SK-N-SH (cell line): ENCODE measurements around the gene HAT1. TPM values are rescaled to one million over a fixed set of nuclear protein-coding genes. Genes with fewer than 3 reads are reported as not detected.

Source experiments
- CTCF ChIA-PET: fragments of 300-600, 350-600 bp; formaldehyde crosslinking; extraction: SDS; loops from one replicate; lab custom pipeline; 2021; lab: Yijun Ruan, JAX
- POLR2A ChIA-PET: fragments of 350-600 bp; sonication (Branson Sonifier 250); formaldehyde crosslinking; extraction: SDS; loops from one replicate; lab custom pipeline; 2020; ENCODE audit warnings: antibody characterized with exemption, inconsistent platforms; lab: Yijun Ruan, JAX
- DNase-seq: peaks from one replicate; pipeline ENCODE4 v3.0.0; 2012
- H2AFZ ChIP-seq: fragments of 200-600 bp; sonication (generic); 2 replicates; pipeline ENCODE4 v1.8.1; 2016; ENCODE audit warnings: antibody characterized with exemption, mild to moderate bottlenecking, low read depth
- H3F3A ChIP-seq: fragments of 200-600 bp; sonication (generic); replicated peaks from 2 replicates; pipeline ENCODE3; 2016; ENCODE audit warnings: antibody characterized with exemption, mild to moderate bottlenecking; ENCODE audit not compliant: insufficient read depth
- H3K27ac ChIP-seq, 2 experiments: fragments of 200-500 bp in 1 of 2; fragments of 200-600 bp in 1 of 2; sonication (Bioruptor generic) in 1 of 2; sonication (generic), shearing (Covaris generic) in 1 of 2; 2 replicates each; pipeline versions ENCODE4 v1.5.1 to v1.6.1; 2014 to 2016; ENCODE audit warnings: low read depth in 2 of 2, inconsistent platforms in 1 of 2, low read length in 1 of 2, mild to moderate bottlenecking in 1 of 2, mixed read lengths in 1 of 2
- H3K27me3 ChIP-seq: fragments of 200-600 bp; sonication (generic), shearing (Covaris generic); 2 replicates; pipeline ENCODE4 v1.6.1; 2016; ENCODE audit warnings: mixed run types; ENCODE audit not compliant: insufficient read depth
- H3K36me3 ChIP-seq, 2 experiments: fragments of 200-500 bp in 1 of 2; fragments of 200-600 bp in 1 of 2; sonication (Bioruptor generic) in 1 of 2; sonication (generic) in 1 of 2; replicated peaks in 1 of 2; 2 replicates each; pipeline versions ENCODE3 to v1.5.1; 2014 to 2016; ENCODE audit warnings: low read length in 1 of 2, mild to moderate bottlenecking in 1 of 2; ENCODE audit not compliant: insufficient read depth in 2 of 2, control insufficient read depth in 1 of 2
- H3K4me1 ChIP-seq, 2 experiments: fragments of 200-500 bp in 1 of 2; fragments of 200-600 bp in 1 of 2; sonication (Bioruptor generic) in 1 of 2; sonication (generic), shearing (Covaris generic) in 1 of 2; 2 replicates each; pipeline versions ENCODE4 v1.5.1 to v1.6.1; 2014 to 2016; ENCODE audit warnings: low read depth in 1 of 2, low read length in 1 of 2, mixed run types in 1 of 2; ENCODE audit not compliant: insufficient read depth in 2 of 2, control insufficient read depth in 1 of 2
- H3K4me2 ChIP-seq: fragments of 200-600 bp; sonication (generic), shearing (Covaris generic); 2 replicates; pipeline ENCODE4 v1.6.1; 2017; ENCODE audit warnings: mixed run types
- H3K4me3 ChIP-seq, 2 experiments: fragments of 200-500 bp in 1 of 2; fragments of 200-600 bp in 1 of 2; sonication (Bioruptor generic) in 1 of 2; sonication (generic), shearing (Covaris generic) in 1 of 2; 2 replicates each; pipeline versions ENCODE4 v1.5.1 to v1.8.1; 2014 to 2016; ENCODE audit warnings: low read depth in 2 of 2, inconsistent platforms in 1 of 2, low read length in 1 of 2, mild to moderate bottlenecking in 1 of 2, mixed read lengths in 1 of 2, moderate library complexity in 1 of 2
- H3K79me2 ChIP-seq: fragments of 200-600 bp; sonication (generic); 2 replicates; pipeline ENCODE4 v1.8.1; 2017; ENCODE audit warnings: mild to moderate bottlenecking; ENCODE audit not compliant: insufficient read depth
- H3K9ac ChIP-seq: fragments of 200-600 bp; sonication (generic); 2 replicates; pipeline ENCODE4 v1.6.1; 2017; ENCODE audit warnings: mixed run types
- H3K9me2 ChIP-seq: fragments of 200-600 bp; sonication (generic); 2 replicates; pipeline ENCODE4 v1.6.1; 2017; ENCODE audit warnings: mixed run types
- H3K9me3 ChIP-seq: fragments of 200-600 bp; sonication (generic); 2 replicates; pipeline ENCODE4 v1.6.1; 2017; ENCODE audit warnings: mixed run types, mild to moderate bottlenecking, moderate library complexity
- H4K20me1 ChIP-seq: fragments of 200-600 bp; sonication (generic); 2 replicates; pipeline ENCODE4 v1.6.1; 2017; ENCODE audit warnings: mild to moderate bottlenecking, mixed run types; ENCODE audit not compliant: insufficient read depth
- CHD2 ChIP-seq: fragments of 150-350 bp; IDR thresholded peaks from 2 replicates; pipeline ENCODE4 v1.6.1; 2018; ENCODE audit warnings: low read length; ENCODE audit not compliant: partially characterized antibody
- ELF1 ChIP-seq: IDR thresholded peaks from 2 replicates; pipeline ENCODE4 v1.4.0; 2012
- EZH2phosphoT487 ChIP-seq: fragments of 200-600 bp; sonication (generic); IDR thresholded peaks from 2 replicates; pipeline ENCODE4 v1.6.1; 2017; ENCODE audit warnings: low read depth, mixed run types, mild to moderate bottlenecking, antibody characterized with exemption, moderate library complexity, borderline replicate concordance
- FOSL2 ChIP-seq: IDR thresholded peaks from 2 replicates; pipeline ENCODE4 v1.4.0; 2012; ENCODE audit warnings: low read depth, mild to moderate bottlenecking, moderate library complexity, borderline replicate concordance
- FOXM1 ChIP-seq: IDR thresholded peaks from 2 replicates; pipeline ENCODE4 v1.4.0; 2012; ENCODE audit warnings: low read depth, mild to moderate bottlenecking
- GATA2 ChIP-seq: sonication (generic); formaldehyde crosslinking; IDR thresholded peaks from 2 replicates; pipeline ENCODE4 v1.5.0; 2020; ENCODE audit warnings: mild to moderate bottlenecking, missing genetic modification reagents
- MXI1 ChIP-seq: IDR thresholded peaks from 2 replicates; pipeline ENCODE4 v1.6.1; 2012; ENCODE audit warnings: mild to moderate bottlenecking, low read depth, low read length, improper control_type of control experiment
- POLR2AphosphoS5 ChIP-seq: IDR thresholded peaks from 2 replicates; pipeline ENCODE4 v1.6.1; 2012; ENCODE audit warnings: low read depth, low read length
- RAD21 ChIP-seq: IDR thresholded peaks from 2 replicates; pipeline ENCODE4 v1.6.1; 2012; ENCODE audit warnings: mild to moderate bottlenecking, low read length
- RCOR1 ChIP-seq: fragments of 150-350 bp; IDR thresholded peaks from 2 replicates; pipeline ENCODE4 v1.6.1; 2017; ENCODE audit warnings: antibody characterized with exemption, low read length
- RXRA ChIP-seq: IDR thresholded peaks from 2 replicates; pipeline ENCODE4 v1.4.0; 2012; ENCODE audit warnings: low read depth, mild to moderate bottlenecking, borderline replicate concordance
- WGBS: methylation state at CpG from one replicate; pipeline ENCODE4 v1.1.6; 2017; ENCODE audit warnings: low lambda C conversion rate; 5-methylcytosine and 5-hydroxymethylcytosine counted together
- polyA plus RNA-seq, 3 experiments: library from polyadenylated mRNA; depleted of rRNA; stranded (reverse); fragments of >200 nt; gene quantifications; 2 replicates each; pipeline ENCODE4 v1.2.3, GENCODE V29; 2012
- TF ChIP-seq, protein P1 (sequence below): fragments of 150-350 bp; IDR thresholded peaks from 2 replicates; pipeline ENCODE4 v1.6.1; 2016; ENCODE audit warnings: mild to moderate bottlenecking, low read depth, low read length
- TF ChIP-seq, protein P2 (sequence below): IDR thresholded peaks from 2 replicates; pipeline ENCODE4 v1.4.0; 2012; ENCODE audit warnings: low read depth, borderline replicate concordance
- TF ChIP-seq, protein P3 (sequence below): IDR thresholded peaks from 2 replicates; pipeline ENCODE4 v1.4.0; 2012; ENCODE audit warnings: low read depth, borderline replicate concordance
- TF ChIP-seq, protein P4 (sequence below): fragments of 150-350 bp; IDR thresholded peaks from 2 replicates; pipeline ENCODE4 v1.6.1; 2017; ENCODE audit warnings: antibody characterized with exemption, low read length, low read depth, borderline replicate concordance
- TF ChIP-seq, protein P5 (sequence below): IDR thresholded peaks from 2 replicates; pipeline ENCODE4 v1.6.1; 2012; ENCODE audit warnings: mild to moderate bottlenecking, low read depth, low read length, moderate library complexity

The HAT1 gene
- polyA plus RNA-seq, 1 of the 3 experiments (the other 2 are of a cell fraction) = 18.6 TPM

DNA sequence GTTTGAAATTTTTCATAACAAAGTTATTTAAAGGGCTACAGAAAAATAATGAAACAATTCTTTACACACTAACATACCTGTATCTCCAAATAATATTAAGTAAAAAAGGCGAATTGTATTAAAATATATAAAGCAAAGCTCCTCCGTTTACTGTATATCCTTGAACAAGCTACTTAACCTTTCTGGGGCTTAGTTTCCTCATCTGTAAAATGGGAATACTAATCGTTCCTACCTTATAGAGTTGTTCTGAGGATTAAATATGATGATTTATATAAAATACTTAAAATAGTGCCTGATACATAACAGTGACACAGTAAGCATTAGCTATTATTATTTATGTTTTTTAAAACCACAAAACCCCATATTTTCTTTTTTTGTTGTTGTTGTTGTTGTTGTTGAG lies 41.5 kb upstream of the HAT1 start:
- no peaks in the 10 kb centered on the region for H3K27me3 ChIP-seq
- H3K9me3 ChIP-seq = no peaks in the 10 kb centered on the region
- no peak overlapping the region for H2AFZ ChIP-seq
- no peak for DNase-seq
- H3K36me3 ChIP-seq = no peaks in the 10 kb centered on the region
- no peak overlapping the region for H3K27ac ChIP-seq
- H3K4me1 ChIP-seq = no peaks in the 10 kb centered on the region; a peak in 1 of 4 replicates
- POLR2A ChIA-PET = no interaction called here
- H3F3A ChIP-seq = no peaks in the 10 kb centered on the region
- no peak overlapping the region for H3K4me3 ChIP-seq
- H3K9me2 ChIP-seq = no peaks in the 10 kb centered on the region
- WGBS = 92% methylated on average over 3 of the region's 3 CpGs
- 0 out of 2 replicates have a peak, but pooled peaks cover 4% of the 10 kb centered on the region for H3K79me2 ChIP-seq
- H4K20me1 ChIP-seq = no peaks in the 10 kb centered on the region
- CTCF ChIA-PET = no interaction called here
- TF ChIP-seq POLR2AphosphoS5 (no peak), RCOR1 (no peak), ELF1 (no peak), RAD21 (no peak), EZH2phosphoT487 (no peak), CHD2 (no peak)
- TF ChIP-seq, protein P1, sequence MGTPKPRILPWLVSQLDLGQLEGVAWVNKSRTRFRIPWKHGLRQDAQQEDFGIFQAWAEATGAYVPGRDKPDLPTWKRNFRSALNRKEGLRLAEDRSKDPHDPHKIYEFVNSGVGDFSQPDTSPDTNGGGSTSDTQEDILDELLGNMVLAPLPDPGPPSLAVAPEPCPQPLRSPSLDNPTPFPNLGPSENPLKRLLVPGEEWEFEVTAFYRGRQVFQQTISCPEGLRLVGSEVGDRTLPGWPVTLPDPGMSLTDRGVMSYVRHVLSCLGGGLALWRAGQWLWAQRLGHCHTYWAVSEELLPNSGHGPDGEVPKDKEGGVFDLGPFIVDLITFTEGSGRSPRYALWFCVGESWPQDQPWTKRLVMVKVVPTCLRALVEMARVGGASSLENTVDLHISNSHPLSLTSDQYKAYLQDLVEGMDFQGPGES = no peak
- H3K9ac ChIP-seq = no peak overlapping the region
- no peak overlapping the region for H3K4me2 ChIP-seq

DNA sequence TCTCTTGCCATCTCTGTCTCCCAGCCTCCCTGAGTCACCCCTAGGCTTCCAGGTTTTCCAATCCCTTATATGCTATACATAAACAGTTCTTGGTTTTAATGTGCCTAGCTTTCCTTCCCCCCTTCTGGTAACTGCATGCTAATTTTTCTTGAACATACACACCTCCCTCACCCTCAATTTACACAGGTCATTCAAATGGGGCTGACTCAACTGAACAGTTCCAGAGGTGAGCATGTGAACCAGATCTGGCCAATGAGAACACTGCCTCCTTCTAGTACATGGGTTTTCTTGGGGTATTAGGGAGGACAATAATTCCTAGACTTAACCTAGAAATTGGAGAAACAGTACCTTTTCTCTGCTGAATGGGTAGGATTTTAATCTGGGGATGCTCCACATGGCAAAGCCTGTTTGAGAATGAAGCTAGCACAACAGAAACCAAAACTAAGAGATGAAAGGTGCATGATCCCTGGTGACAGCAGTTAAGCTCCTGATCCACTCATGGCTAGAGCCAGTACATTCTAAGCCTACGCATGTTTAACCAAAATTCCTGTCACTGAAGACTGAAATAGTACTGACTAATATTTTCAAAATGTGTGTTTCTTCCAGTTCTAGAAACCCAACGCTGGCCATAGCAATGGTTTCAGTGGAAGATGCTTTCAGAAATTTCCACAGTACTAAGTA lies 40.0 kb upstream of the HAT1 start:
- Histone ChIP-seq H3K4me2 (no peak overlapping the region), H3K9ac (no peak overlapping the region), H4K20me1 (no peaks in the 10 kb centered on the region), H3K4me3 (no peak overlapping the region), H3K9me3 (no peaks in the 10 kb centered on the region), H2AFZ (no peak overlapping the region), H3K79me2 (0 out of 2 replicates have a peak, but pooled peaks cover 4% of the 10 kb centered on the region), H3K27me3 (no peaks in the 10 kb centered on the region), H3K4me1 (no peaks in the 10 kb centered on the region; a peak in 1 of 4 replicates), H3K36me3 (peaks cover 0 to 2% of the 10 kb centered on the region in 2 experiments), H3F3A (no peaks in the 10 kb centered on the region), H3K9me2 (no peaks in the 10 kb centered on the region), H3K27ac (no peak overlapping the region)
- POLR2A ChIA-PET = no interaction called here
- WGBS = 91% methylated on average over 2 of the region's 2 CpGs
- DNase-seq = no peak
- CTCF ChIA-PET = no interaction called here
- no peak for TF ChIP-seq RAD21
- TF ChIP-seq MXI1 = no peak
- TF ChIP-seq, protein P2, sequence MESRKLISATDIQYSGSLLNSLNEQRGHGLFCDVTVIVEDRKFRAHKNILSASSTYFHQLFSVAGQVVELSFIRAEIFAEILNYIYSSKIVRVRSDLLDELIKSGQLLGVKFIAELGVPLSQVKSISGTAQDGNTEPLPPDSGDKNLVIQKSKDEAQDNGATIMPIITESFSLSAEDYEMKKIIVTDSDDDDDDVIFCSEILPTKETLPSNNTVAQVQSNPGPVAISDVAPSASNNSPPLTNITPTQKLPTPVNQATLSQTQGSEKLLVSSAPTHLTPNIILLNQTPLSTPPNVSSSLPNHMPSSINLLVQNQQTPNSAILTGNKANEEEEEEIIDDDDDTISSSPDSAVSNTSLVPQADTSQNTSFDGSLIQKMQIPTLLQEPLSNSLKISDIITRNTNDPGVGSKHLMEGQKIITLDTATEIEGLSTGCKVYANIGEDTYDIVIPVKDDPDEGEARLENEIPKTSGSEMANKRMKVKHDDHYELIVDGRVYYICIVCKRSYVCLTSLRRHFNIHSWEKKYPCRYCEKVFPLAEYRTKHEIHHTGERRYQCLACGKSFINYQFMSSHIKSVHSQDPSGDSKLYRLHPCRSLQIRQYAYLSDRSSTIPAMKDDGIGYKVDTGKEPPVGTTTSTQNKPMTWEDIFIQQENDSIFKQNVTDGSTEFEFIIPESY = no peak
- TF ChIP-seq, protein P1 = no peak
- TF ChIP-seq, protein P3, sequence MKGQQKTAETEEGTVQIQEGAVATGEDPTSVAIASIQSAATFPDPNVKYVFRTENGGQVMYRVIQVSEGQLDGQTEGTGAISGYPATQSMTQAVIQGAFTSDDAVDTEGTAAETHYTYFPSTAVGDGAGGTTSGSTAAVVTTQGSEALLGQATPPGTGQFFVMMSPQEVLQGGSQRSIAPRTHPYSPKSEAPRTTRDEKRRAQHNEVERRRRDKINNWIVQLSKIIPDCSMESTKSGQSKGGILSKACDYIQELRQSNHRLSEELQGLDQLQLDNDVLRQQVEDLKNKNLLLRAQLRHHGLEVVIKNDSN = no peak
- TF ChIP-seq GATA2 (CRISPR knock-in tag) = no peak
- no peak for TF ChIP-seq FOXM1
- TF ChIP-seq, protein P4, sequence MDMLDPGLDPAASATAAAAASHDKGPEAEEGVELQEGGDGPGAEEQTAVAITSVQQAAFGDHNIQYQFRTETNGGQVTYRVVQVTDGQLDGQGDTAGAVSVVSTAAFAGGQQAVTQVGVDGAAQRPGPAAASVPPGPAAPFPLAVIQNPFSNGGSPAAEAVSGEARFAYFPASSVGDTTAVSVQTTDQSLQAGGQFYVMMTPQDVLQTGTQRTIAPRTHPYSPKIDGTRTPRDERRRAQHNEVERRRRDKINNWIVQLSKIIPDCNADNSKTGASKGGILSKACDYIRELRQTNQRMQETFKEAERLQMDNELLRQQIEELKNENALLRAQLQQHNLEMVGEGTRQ = no peak
- TF ChIP-seq, protein P5, sequence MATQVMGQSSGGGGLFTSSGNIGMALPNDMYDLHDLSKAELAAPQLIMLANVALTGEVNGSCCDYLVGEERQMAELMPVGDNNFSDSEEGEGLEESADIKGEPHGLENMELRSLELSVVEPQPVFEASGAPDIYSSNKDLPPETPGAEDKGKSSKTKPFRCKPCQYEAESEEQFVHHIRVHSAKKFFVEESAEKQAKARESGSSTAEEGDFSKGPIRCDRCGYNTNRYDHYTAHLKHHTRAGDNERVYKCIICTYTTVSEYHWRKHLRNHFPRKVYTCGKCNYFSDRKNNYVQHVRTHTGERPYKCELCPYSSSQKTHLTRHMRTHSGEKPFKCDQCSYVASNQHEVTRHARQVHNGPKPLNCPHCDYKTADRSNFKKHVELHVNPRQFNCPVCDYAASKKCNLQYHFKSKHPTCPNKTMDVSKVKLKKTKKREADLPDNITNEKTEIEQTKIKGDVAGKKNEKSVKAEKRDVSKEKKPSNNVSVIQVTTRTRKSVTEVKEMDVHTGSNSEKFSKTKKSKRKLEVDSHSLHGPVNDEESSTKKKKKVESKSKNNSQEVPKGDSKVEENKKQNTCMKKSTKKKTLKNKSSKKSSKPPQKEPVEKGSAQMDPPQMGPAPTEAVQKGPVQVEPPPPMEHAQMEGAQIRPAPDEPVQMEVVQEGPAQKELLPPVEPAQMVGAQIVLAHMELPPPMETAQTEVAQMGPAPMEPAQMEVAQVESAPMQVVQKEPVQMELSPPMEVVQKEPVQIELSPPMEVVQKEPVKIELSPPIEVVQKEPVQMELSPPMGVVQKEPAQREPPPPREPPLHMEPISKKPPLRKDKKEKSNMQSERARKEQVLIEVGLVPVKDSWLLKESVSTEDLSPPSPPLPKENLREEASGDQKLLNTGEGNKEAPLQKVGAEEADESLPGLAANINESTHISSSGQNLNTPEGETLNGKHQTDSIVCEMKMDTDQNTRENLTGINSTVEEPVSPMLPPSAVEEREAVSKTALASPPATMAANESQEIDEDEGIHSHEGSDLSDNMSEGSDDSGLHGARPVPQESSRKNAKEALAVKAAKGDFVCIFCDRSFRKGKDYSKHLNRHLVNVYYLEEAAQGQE = no peak
- TF ChIP-seq RXRA = no peak
- no peak for TF ChIP-seq FOSL2
